Measurements from ENCODE around the gene SLC25A46.
A peak's percentile ranks its signal among the peaks of the same experiment; 100 is the strongest.
"Not testable (repeated sequence)": the region's sequence is repeated elsewhere in the genome, so short reads cannot be mapped to it uniquely, and the experiment has no call there.

Gene SLC25A46

GRCh38 chr5:110738812-110739651 lies at the start of gene SLC25A46:
Gene SLC25A46, plus strand, starts transcription at chr5:110739007. Its CDS starts 113 bp downstream, at chr5:110739120.
- peak; percentile 89 for DNase-seq (ENCODE audit: low read depth)
- peak within 1 kb of the TSS; percentile 95 for H3K4me3 ChIP-seq (ENCODE audit: low read depth, low read length)
- TF ChIP-seq CTCF (conservative IDR thresholded peaks at IDR 0.05; ENCODE audit: low read depth, low read length): no peak

DNA sequence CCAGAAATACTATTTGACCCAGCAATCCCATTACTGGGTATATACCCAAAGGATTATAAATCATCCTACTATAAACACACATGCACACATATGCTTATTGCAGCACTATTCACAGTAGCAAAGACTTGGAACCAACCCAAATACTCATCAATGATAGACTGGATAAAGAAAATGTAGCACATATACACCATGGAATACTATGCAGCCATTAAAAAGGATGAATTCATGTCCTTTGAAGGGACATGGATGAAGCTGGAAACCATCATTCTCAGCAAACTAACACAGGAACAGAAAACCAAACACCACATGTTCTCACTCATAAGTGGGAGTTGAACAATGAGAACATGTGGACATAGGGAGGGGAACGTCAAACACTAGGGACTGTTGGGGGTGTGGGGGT lies 48.2 kb upstream of the SLC25A46 start:
- H3K4me3 ChIP-seq (ENCODE audit: low read depth, low read length); DNase-seq (ENCODE audit: low read depth): not testable (repeated sequence)

- not testable (repeated sequence) for DNase-seq (ENCODE audit: low read depth); H3K4me3 ChIP-seq (ENCODE audit: low read depth, low read length)
Observed at GRCh38 chr5:110692669-110693068, 46.1 kb upstream of the SLC25A46 start.

- peak; percentile 22 for DNase-seq (ENCODE audit: low read depth)
- TF ChIP-seq CTCF (conservative IDR thresholded peaks at IDR 0.05; ENCODE audit: low read depth, low read length): no peak
Observed at GRCh38 chr5:110702300-110702699, 36.5 kb upstream of the SLC25A46 start.

DNA sequence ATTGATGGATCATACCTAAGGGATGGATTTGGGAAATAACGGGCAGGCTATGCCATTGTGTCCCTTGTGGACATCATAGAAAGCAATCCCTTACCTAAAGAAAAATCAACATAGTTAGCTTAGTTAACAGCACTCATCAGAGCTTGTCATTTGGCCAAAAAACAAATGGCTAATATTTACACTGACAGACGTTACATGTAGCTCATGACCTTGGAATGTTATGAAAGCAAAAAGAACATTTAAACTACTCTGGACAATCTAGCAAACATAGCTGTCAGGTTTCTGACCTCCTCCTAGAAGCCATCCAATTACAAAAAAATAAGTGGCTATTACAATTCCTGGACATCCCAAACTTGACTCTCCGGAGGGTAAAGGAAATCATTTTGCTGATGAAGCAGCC lies 36.1 kb upstream of the SLC25A46 start:
- no peak for TF ChIP-seq CTCF (conservative IDR thresholded peaks at IDR 0.05; ENCODE audit: low read depth, low read length)
- peak; percentile 4 for DNase-seq (ENCODE audit: low read depth)

More at GRCh38 chr5:110702300-110702699, 36.5 kb upstream of the SLC25A46 start:
- no peak overlapping the region for H3K4me3 ChIP-seq (ENCODE audit: low read depth, low read length)

GRCh38 chr5:110703481-110703880 lies 35.3 kb upstream of the SLC25A46 start:
- DNase-seq (ENCODE audit: low read depth): no peak
- H3K4me3 ChIP-seq (ENCODE audit: low read depth, low read length): no peak overlapping the region
- no peak for TF ChIP-seq CTCF (conservative IDR thresholded peaks at IDR 0.05; ENCODE audit: low read depth, low read length)

More for the DNA sequence above, 36.1 kb upstream of the SLC25A46 start:
- H3K4me3 ChIP-seq (ENCODE audit: low read depth, low read length): no peak overlapping the region

DNA sequence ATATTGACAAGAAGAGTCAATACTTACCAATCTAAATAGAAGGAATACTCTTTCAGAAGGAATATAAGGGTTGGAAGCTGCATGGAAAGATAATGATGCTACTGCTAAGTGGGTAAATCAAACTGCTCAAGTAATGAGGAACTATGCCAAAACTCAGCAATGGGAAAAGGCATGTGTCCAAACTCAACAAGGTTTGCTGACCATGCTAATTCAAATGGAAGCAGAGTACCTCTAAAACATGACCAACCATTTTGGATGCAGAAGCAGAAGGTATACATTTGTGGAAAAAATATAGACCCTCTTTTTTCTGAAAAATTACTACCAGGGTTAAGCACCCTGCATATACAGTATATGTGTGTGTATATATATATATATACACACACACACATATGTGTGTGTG lies 33.5 kb upstream of the SLC25A46 start:
- DNase-seq (ENCODE audit: low read depth): no peak
- no peak overlapping the region for H3K4me3 ChIP-seq (ENCODE audit: low read depth, low read length)
- no peak for TF ChIP-seq CTCF (conservative IDR thresholded peaks at IDR 0.05; ENCODE audit: low read depth, low read length)

DNA sequence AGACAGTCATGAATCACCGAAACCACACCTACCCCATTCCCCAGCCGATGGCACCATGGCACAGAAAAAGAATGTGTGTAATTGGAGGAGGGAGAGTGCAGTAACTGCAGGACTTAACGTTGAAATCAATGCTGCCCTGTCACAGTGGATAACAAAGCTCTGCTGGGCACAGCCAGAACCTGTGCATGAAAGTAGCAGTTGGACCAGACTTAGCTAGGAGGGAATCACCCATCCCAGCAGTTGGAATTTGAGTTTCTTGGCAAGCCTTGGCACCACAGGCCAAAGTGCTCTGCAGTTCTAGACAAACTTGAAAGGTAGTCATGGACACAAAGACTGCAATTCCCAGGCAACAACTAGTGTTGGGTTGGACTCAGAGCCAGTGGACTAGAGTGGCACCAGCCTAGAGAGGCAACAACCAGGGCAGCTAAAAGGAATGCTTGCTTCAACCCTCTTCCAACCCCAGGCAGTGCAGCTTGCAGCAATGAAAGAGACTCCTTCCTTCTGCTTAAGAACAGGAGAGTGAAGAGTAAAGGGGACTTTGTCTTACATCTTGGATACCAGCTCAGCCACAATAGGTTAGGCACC lies 31.5 kb upstream of the SLC25A46 start:
- no peak for TF ChIP-seq CTCF (conservative IDR thresholded peaks at IDR 0.05; ENCODE audit: low read depth, low read length)
- no peak for DNase-seq (ENCODE audit: low read depth)
- H3K4me3 ChIP-seq (ENCODE audit: low read depth, low read length): no peak overlapping the region

All from choroid plexus epithelial cell (primary cell).